ENCODE data around the gene SEPTIN2.
A peak's percentile ranks its signal among the peaks of the same experiment; 100 is the strongest.
"Not testable (repeated sequence)": the region's sequence is repeated elsewhere in the genome, so short reads cannot be mapped to it uniquely, and the experiment has no call there.

Gene SEPTIN2

DNA sequence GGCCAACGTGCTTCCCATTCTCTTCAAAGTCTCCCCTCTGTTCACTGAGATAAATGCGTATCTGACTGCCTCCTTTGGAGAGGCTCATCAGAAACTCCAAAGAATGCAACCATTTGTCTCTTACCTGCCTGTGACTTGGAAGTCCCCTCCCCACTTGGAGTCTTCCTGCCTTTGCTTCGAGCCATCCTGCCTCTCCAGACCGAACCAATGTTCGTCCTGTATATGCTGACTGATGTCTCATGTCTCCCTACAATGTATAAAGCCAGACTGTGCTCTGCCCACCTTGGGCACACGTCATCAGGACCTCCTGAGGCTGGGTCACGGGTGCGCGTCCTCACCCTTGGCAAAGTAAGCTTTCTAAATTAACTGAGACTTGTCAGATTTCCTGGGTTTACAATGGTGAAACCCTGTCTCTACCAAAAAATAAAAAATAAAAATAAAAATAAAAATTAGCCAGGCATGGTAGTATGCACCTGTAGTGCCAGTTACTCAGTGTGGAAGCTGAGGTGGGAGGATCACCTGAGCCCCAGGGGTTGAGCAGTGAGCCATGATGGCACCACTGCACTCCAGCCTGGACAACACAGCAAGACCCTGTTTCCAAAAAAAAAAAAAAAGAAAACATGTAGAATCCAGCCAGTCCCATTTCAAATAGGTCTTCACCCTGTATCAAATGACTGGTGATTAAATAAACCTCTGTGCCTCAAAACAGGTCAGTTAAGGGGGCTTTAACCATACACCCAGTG is 29.2 kb upstream of the SEPTIN2 start:
- no peak for DNase-seq (ENCODE audit: low read depth in 2 of 2)

DNA sequence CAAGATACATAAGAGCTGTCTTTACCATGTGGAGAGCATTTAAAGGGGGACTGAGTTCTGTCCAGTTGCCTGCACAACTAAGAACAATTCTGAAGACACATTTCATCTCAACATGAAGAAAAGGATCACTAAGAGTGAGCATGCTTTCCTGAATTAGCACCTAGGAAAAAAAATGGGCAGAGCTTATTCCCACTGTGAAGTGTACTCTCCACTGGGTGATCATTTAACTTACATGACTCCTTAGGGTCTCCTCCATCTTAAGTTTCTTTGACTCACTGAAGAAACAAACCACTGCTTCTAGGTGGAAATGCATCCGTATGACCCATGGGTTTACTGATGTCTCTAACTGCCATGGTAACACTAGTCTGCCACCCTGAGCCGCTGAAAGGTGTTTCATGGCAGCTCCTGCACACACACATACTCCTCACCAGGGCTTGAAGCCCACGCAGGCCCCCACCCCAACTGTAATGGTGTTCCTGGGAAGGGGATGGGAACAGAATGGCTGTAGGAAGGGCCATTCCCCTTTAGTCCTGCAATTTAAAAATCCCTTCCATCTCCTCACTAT is 27.3 kb upstream of the SEPTIN2 start:
- no peak for DNase-seq (ENCODE audit: low read depth in 2 of 2)

DNA sequence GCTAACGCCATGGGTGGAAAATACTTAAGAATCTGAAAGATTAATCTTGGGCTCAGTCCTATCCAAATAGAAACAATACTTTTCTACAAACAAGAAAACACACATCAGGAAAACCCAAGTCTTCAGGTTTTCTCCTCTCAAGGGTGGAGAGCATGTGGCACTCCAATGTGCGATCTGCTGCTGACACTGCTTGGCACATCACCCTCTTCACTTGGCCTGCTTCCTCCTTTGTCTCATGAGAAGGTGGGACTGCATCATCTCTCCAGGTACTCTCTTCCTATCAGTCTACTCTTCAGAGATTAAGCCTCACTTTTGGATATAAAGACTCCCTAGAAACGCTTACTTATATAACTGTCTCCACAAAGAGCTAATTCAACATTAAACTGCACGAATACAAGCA is 26.7 kb upstream of the SEPTIN2 start:
- DNase-seq (ENCODE audit: low read depth in 2 of 2): no peak

DNA sequence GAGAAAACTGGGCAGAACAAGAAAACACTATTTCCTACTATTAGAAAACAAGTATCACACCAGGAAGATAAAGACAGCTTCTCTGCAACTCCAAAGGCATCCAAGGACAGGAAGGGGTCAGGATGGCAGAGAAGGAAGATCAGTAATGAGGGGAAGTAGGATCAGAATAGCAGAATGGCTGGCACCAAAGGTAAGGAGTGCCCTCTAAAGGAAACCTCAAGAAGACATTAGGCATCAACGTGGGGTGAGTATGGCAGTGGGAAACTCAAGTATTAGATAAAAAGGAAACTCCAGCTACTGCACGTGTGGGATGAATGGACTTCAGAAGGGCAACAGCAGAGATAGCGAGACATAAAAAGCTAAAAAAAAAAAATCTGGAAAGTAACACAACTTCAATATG is 26.1 kb upstream of the SEPTIN2 start:
- DNase-seq (ENCODE audit: low read depth in 2 of 2): no peak

DNA sequence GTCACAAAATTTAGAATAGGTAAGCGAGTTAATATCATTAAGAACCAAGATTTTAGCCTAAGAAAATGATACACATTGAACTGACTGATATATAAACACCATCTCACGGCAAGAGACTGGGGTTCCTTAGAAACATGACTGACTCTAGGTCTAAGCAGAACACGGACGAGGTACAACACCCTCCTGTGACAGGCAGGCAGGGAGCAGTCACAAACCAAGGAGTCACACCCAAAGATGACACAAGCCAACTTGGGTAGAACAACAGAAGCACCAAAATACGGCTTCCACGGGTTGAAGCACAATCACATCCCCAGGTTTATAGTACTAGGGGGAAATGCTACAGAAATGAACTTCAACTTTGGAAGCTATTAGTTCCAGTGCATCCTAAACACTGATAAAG is 24.6 kb upstream of the SEPTIN2 start:
- no peak for DNase-seq (ENCODE audit: low read depth in 2 of 2)

DNA sequence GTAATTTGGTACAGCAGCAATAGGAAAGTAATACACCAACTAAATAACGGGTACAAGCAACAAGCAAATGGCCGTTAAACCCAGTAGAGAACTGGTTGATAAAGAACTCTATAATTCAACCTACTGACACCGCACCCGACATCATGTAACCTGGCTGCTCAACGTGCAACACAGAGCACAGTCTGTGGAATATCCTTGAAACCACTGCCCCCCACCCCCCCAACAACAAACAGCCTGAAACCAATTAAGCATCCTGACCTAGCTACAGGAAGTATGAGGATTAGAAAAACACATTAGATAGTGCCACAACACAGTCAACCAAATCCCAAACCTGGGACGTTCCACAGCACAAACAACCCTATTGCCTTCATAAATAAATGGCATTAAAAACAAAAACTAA is 23.7 kb upstream of the SEPTIN2 start:
- DNase-seq (ENCODE audit: low read depth in 2 of 2): no peak

DNA sequence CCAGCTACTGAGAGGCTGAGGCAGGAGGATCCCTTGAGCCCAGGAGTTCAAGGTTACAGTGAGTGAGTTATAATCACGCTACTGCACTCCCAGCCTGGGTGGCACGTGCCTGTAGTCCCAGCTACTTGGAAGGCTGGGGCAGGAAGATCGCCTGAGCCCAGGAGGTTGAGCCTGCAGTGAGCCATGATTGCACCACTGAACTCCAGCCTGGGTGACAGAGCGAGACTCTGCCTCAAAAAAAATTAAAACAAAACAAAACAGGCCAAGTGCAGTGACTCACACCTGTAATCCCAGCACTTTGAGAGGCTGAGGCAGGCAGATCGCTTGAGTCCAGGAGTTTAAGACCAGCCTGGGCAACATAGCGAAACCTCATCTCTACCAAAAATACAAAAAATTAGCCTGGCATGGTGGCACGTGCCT is 22.3 kb upstream of the SEPTIN2 start:
- DNase-seq (ENCODE audit: low read depth in 2 of 2): not testable (repeated sequence)

DNA sequence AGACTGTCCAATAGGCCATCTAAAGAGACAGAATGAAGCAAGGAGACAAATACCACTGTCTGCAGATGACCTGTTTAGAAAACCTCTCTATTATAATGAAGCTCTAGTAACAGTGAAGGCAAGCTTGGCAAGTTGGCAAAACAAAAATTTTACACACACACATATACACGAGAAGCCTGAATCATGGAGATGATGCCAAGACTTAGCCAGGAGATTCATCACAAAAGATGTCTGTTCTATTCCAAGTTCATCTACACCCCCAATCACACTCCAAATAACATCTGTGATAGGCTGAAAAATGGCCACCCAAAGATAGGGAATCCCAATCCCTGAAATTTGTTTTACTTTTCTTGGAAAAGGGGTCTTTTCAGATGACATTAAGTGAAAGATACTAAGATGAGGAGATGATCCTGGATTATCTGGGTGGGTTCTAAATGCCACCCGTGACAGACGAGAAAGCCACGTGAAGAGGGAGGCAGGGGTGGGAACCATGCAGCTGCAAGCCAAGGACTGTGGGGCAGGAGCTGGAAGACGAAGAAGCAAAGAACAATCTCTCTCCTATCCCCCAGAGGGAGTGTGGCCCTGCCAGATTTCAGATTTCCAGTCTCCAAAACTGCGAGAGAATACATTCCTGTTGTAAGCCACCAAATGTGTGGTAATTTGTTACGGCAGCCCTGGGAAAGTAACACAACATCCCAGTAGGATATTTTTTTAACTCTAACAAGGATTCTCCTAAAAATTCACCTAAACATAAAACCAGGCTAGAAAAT is 20.2 kb upstream of the SEPTIN2 start:
- no peak for DNase-seq (ENCODE audit: low read depth in 2 of 2)

DNA sequence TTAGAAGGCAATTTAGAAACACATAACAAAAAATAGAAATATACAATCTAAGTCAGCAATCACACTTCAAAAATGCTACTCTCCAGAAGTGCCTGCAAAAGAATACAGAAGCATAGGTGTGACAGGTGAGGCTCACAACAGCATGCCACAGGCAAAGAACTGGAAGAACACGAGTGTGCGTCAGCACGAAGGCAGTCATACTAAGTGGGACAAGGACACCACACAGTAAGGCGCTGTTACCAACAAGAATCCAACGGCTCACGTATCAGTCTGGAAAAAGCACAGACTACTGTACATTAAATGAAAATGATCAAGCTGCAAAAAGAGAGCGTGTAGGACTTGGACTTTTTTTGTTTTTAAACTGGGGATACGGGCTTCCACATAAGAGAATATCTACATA is 19.0 kb upstream of the SEPTIN2 start:
- no peak for DNase-seq (ENCODE audit: low read depth in 2 of 2)

DNA sequence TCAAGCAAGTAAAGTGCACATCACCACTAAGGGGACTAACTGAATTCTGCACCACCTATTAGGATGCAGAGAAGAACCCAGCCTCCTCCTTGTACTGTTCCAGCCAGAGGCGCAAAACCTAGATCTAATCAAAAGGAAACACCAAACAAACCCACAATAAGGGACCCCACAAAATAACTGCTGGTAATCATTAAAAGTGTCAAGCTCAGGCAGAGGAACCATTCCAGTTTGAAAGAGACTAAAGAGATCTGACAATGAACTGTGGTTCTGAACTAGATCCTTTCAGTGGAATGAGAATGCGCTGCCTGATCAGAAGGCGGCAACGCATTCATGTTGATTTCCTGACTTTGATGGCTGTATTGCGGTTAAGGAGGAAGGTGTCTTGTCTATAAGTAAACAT is 17.1 kb upstream of the SEPTIN2 start:
- no peak for DNase-seq (ENCODE audit: low read depth in 2 of 2)

DNA sequence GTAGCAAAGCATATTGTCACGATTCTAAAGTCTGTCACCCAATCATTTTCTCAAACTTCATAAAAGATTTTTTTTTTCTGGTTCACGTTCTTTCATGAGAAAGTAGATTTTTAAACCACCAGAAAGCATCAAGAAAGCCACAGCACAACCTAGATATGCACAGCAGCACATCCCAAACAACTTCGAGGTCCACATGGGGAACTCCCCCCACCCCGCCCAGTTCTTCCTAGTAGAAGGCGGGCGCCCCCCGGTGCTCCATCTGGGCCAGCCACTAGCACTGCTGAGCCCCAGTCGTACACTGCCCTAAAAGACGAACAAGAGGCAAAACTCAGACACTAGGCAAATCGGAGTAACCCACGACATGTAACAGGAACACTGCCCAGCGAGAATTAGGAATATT is 15.7 kb upstream of the SEPTIN2 start:
- DNase-seq (ENCODE audit: low read depth in 2 of 2): peak in 1 of 2 donors; percentile 11

DNA sequence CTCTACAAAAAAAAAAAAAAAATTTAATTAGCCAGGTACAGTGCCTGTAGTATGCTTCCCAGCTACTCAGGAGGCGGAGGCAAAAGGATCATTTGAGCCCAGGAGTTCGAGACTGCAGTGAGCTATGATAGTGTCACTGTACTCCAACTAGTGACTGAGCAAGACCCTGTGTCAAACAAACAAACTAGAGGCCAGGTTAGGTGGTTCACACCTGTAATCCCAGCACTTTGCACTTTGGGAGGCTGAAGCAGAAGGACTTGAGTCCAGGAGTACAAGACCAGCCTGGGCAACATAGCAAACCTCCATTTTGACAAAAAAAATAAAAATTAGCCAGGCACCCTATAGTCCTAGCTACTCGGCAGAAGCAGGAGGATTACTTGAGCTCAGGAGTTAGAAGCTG is 13.6 kb upstream of the SEPTIN2 start:
- no peak for DNase-seq (ENCODE audit: low read depth in 2 of 2)

DNA sequence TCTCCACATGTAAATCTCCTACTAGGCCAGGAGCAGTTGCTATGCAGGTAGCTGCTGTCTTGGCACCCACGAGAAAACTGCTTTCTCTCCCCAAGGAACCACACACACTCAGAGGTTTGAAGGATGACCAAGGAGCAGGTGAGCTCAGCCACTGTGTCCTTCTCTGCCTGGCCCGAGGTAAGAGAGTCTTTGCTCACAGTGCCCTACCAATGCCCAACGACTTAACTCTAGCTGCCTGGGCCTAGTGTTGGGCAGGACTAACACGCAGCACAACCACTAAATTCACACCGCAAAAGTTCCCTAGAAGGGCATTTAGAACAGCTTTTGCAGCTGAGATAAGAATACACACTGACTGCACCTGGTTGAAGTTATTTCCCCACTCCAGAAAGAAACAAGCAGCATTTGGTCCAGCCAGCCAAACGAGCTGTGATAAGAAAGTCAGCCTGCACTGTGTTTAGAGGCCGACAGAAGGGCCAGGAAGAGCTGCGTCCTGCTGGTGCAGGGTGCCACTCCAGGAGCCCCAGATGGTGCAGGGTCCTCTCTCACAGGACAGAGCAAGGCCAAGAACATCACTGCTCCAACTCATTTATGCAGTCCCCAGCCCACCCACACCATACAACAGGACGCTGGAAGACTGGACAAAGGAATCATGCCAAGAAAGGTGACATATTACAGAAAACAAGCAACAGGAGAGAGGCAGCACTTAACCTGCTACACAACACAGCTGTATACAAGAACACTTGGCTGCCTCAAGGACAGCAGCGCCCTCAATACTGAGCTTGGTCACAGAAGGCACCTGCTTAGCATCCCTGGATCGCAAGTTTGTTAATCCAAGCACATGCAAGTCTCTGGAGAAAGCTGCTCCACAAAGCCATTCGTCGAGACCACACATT is 12.7 kb upstream of the SEPTIN2 start:
- DNase-seq (ENCODE audit: low read depth in 2 of 2): no peak

DNA sequence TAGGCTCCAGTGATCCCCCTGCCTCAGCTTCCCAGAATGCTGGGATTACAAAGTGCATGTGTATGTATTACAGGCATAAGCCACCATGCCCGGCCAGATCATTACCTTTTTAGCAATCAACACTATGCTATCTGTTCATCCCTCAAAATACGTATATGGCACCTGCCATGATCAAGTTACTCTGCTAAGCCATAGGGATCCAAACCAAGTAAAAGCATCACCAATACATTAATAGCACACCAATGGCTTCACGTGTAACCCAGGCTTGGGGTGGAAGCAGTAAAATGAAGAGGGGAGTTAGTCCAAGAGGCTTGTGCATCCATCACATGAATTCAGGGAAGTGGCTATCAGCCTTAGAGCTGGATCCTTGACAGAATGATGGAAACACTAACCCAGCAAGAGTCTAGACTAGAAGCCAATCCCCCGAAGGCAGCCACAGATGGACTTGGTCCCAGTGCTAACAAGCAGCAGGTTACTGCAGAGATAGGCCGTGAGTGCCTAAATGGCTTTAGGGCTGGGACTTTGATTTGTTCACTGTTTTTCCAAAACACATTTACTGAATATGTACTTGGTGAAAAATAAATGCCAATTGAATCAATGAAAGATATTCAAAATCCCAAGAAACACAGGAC is 11.6 kb upstream of the SEPTIN2 start:
- no peak for DNase-seq (ENCODE audit: low read depth in 2 of 2)

DNA sequence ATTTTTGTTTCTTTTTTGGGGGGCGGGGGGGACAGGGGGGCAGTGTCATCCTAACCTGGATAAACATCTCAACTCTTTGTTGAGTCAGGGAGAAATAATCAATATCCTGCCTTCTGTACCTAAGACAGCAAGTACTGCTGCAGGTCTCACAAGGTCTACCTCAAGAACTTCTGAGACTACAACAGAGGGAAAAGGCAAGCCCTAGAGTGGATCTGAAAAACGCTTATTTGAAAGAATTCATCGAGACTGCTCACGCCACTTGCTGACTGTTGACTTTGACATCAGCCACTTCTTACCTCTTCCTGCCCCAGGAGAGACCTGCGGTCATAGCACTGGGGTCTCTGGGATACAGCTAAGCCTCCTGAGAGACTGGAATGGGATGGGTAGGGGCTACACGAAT is 8.7 kb upstream of the SEPTIN2 start:
- DNase-seq (ENCODE audit: low read depth in 2 of 2): no peak

DNA sequence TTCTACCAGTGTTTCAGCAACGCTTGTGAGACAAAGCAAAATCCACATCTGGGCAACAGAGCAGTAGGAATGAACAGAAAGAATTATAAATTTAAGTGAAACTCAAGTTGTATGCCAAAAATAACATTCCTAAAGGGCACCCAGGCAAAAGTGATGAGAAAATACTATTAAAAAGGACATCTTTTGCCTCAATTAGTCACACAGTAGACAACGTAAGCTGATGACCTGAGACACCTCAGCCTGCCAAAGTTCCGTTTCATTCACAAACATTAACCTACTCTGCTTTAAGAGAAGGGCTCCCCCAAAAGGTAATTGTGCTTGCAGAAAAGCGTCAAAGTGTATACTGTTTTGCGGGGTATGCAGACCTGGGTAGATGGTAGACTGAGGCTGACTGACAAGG is 7.5 kb upstream of the SEPTIN2 start:
- DNase-seq (ENCODE audit: low read depth in 2 of 2): no peak

DNA sequence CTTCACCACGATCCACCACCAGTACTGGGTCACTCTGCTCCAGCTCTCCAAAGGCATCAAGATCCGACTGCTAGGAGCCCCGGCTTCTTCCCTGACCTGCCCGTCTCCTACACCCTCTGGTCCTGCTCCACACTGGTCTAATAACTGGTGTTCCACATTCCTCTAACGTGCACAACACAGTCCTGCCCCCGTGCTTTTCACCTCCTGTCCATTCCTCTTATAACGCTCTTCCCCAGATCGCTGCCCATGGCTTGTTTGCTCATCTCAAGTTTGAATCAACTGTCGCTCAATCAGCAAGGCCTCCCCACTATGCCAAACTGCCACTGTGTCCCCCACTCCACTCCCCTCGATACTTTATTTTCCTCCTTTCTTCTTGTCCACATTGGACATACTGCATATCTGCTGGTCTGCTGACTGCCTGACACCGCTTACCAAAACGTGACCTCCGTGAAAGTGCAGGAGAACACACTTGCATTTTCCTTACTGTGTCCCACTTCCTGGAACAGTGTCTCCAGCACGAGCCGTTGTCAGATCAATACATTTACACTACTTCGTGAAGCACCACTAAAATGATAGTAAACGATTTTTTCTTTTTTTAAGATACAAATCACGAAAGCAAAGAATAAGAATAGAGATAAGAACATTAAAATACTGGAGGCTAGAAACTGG is 6.8 kb upstream of the SEPTIN2 start:
- DNase-seq (ENCODE audit: low read depth in 2 of 2): no peak

DNA sequence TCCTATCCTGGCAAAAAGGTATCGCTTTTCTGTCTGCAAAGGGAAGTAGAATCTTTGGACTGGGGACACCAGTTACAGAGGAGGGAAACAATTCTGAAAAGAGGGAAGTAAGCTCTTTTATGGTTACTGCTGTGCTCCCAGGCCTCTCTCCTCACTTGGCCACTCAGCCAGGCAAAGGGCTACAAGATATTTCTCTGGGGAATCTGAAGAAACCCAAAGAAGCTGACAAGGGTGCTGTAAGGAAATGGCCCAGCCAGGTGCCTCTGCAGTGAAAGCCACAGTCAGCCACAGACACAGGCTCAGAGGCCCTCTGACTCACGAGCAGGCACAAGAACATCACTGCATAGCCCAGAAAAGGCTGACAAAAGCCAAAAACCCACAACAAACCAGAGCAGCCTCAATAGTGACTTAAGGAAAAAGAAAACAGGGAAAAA is 6.0 kb upstream of the SEPTIN2 start:
- DNase-seq (ENCODE audit: low read depth in 2 of 2): peak; percentile 41 to 61

DNA sequence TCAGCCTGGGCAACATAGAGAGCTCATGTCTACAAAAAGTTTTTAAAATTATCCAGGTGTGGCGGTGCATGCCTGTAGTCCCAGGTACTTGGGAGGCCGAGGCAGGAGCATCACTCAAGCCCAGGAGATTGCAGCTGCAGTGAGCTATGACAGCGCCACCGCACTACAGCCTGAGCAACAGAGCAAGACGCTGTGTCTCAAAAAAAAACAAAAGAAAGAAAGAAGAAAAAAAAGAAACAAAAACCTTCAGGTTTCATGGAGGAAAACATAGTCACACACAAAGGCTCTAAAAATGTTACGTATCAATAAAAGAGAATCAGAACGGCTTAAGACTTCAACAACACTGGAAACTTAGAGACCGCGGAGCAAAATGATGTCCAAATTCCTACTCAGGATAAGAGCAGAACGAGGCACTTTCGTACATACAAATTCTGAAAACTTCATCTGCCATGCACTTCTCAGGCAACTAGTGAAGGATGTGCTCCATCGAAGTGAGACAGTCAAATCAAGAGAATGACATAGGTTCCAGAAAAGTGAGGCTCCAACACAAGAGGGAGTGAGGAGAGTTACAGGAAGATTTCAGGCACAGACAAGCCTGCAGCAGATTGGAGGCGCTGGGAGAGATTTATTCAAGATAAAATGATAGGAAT is 4.7 kb upstream of the SEPTIN2 start:
- no peak for DNase-seq (ENCODE audit: low read depth in 2 of 2)

DNA sequence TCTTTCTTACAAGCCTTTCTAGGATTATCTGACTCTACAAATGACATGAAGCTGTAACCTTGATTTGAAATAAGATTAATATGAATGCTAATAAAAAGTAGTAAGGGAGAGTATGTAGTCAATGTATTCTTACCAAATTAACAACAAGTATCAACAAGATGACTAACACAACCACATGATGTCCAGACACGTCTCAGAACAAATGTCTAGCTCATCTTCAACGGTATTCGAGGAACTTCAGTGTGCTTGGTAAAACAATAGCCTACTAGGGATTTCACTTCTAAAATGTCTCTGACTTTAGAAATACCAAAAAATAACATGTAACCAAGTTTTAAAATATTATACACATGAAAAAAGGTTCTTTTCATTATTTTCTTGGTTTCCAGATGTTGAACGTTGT is 3.6 kb upstream of the SEPTIN2 start:
- no peak for DNase-seq (ENCODE audit: low read depth in 2 of 2)

Data from stimulated activated CD4-positive, alpha-beta T cell treated with anti-CD3 and anti-CD28 coated beads, Interleukin-1b, Interleukin-23, amount 100 ng/mL, for 4 hours (primary cell).